Activated CD4-positive, alpha-beta T cell treated with anti-CD3 and anti-CD28 coated beads, Interleukin-2, amount 10 ng/mL, durations not matched to agents 7 days and 5 days (primary cell): ENCODE data around the gene KLHDC7B. TPM values are rescaled to one million over a fixed set of nuclear protein-coding genes. Genes with fewer than 3 reads are reported as not detected.
A peak's percentile ranks its signal among the peaks of the same experiment; 100 is the strongest.

Experiments used
- CTCF ChIA-PET: fragments of 350-600 bp; sonication (Branson Sonifier 250); formaldehyde crosslinking; loops from one replicate; lab custom pipeline; 2021; ENCODE audit warnings: antibody characterized with exemption; lab: Charles Lee
- POLR2A ChIA-PET: fragments of 350-600 bp; sonication (Branson Sonifier 250); formaldehyde crosslinking; loops from one replicate; lab custom pipeline; 2021; ENCODE audit warnings: antibody characterized with exemption; lab: Charles Lee
- DNase-seq: peaks from one replicate; pipeline ENCODE4 v3.0.0-alpha.2; 2020
- H3K27ac Mint-ChIP-seq: one replicate; pipeline ENCODE4 v1.8.0; 2021; ENCODE audit warnings: mild to moderate bottlenecking, moderate library complexity, mixed read lengths
- H3K27me3 Mint-ChIP-seq: one replicate; pipeline ENCODE4 v1.8.0; 2021; ENCODE audit warnings: mixed read lengths
- H3K36me3 Mint-ChIP-seq: one replicate; pipeline ENCODE4 v1.8.0; 2021; ENCODE audit warnings: low read depth, mixed read lengths
- H3K4me1 Mint-ChIP-seq: one replicate; pipeline ENCODE4 v1.8.0; 2021; ENCODE audit warnings: mixed read lengths
- H3K4me3 Mint-ChIP-seq: one replicate; pipeline ENCODE4 v1.8.0; 2021; ENCODE audit warnings: mild to moderate bottlenecking, moderate library complexity, mixed read lengths
- H3K9me3 Mint-ChIP-seq: one replicate; pipeline ENCODE4 v1.8.0; 2021; ENCODE audit warnings: mixed read lengths
- total RNA-seq, 2 experiments: library from RNA; stranded (reverse); gene quantifications; one replicate each; pipeline ENCODE4 v1.2.3, GENCODE V29; 2021

Gene KLHDC7B
- total RNA-seq, 2 experiments from 2014 or later: 15.6 to 16.0 TPM

GRCh38 chr22:50572965-50573364 is 27.3 kb downstream of the KLHDC7B start:
- CTCF ChIA-PET: interaction anchor here (1.4 kb wide), 2 partner anchors 9 to 28 kb away, joined by 7 read pairs; partner anchors contain the start of genes CHKB and KLHDC7B
- Mint-ChIP-seq H3K4me3 (no peak overlapping the region), H3K27me3 (no peaks in the 10 kb centered on the region), H3K27ac (no peak overlapping the region), H3K9me3 (no peaks in the 10 kb centered on the region), H3K4me1 (peaks cover 6% of the 10 kb centered on the region), H3K36me3 (peaks cover 45% of the 10 kb centered on the region)
- POLR2A ChIA-PET: no interaction called here
- DNase-seq: no peak

- DNase-seq: no peak
- Mint-ChIP-seq H3K9me3 (no peaks in the 10 kb centered on the region), H3K27me3 (no peaks in the 10 kb centered on the region), H3K4me3 (no peak overlapping the region), H3K27ac (no peak overlapping the region), H3K36me3 (peaks cover 41% of the 10 kb centered on the region), H3K4me1 (peaks cover 10% of the 10 kb centered on the region)
- CTCF ChIA-PET: interaction anchor here (1.4 to 2.0 kb wide), 3 partner anchors 8 to 28 kb away, joined by 6 to 13 read pairs (median 7); partner anchors contain the start of genes KLHDC7B and SYCE3
- POLR2A ChIA-PET: no interaction called here
Measured at GRCh38 chr22:50573491-50574382, 28.0 kb downstream of the KLHDC7B start.

GRCh38 chr22:50574383-50574755 is 28.7 kb downstream of the KLHDC7B start:
- no peak overlapping the region for H3K4me3 Mint-ChIP-seq
- H3K27ac Mint-ChIP-seq: no peak overlapping the region
- CTCF ChIA-PET: interaction anchor here (1.0 to 2.0 kb wide), 3 partner anchors 9 to 188 kb away, joined by 3 to 13 read pairs (median 6); partner anchors contain the start of gene SYCE3
- H3K4me1 Mint-ChIP-seq: peaks cover 12% of the 10 kb centered on the region
- H3K27me3 Mint-ChIP-seq: no peaks in the 10 kb centered on the region
- DNase-seq: no peak
- peaks cover 36% of the 10 kb centered on the region for H3K36me3 Mint-ChIP-seq
- no peaks in the 10 kb centered on the region for H3K9me3 Mint-ChIP-seq
- POLR2A ChIA-PET: interaction anchor here (0.6 kb wide), 1 partner anchor 11 kb away, joined by 3 read pairs; no protein-coding TSS in a partner anchor

- H3K27me3 Mint-ChIP-seq: no peaks in the 10 kb centered on the region
- ChIA-PET CTCF (interaction anchor here (1.0 to 2.0 kb wide), 5 partner anchors 10 to 189 kb away, joined by 3 to 13 read pairs (median 6); partner anchors contain the start of gene SYCE3), POLR2A (interaction anchor here (0.6 to 0.7 kb wide), 2 partner anchors 28 to 36 kb away, joined by 3 read pairs; no protein-coding TSS in a partner anchor)
- H3K4me3 Mint-ChIP-seq: no peak overlapping the region
- no peak overlapping the region for H3K27ac Mint-ChIP-seq
- peaks cover 42% of the 10 kb centered on the region for H3K36me3 Mint-ChIP-seq
- DNase-seq: no peak
- H3K9me3 Mint-ChIP-seq: no peaks in the 10 kb centered on the region
- H3K4me1 Mint-ChIP-seq: peaks cover 22% of the 10 kb centered on the region
Measured at GRCh38 chr22:50575426-50575941, 29.8 kb downstream of the KLHDC7B start.

- DNase-seq: no peak
- CTCF ChIA-PET: interaction anchor here (1.3 to 3.0 kb wide), 4 partner anchors 10 to 45 kb away, joined by 4 to 16 read pairs (median 7); partner anchors contain the start of gene SYCE3
- H3K4me3 Mint-ChIP-seq: no peak overlapping the region
- H3K36me3 Mint-ChIP-seq: peaks cover 38% of the 10 kb centered on the region
- POLR2A ChIA-PET: no interaction called here
- H3K27me3 Mint-ChIP-seq: no peaks in the 10 kb centered on the region
- no peak overlapping the region for H3K27ac Mint-ChIP-seq
- no peaks in the 10 kb centered on the region for H3K9me3 Mint-ChIP-seq
- H3K4me1 Mint-ChIP-seq: peaks cover 24% of the 10 kb centered on the region
Measured at GRCh38 chr22:50576070-50576469, 30.4 kb downstream of the KLHDC7B start.

- DNase-seq: no peak
- H3K27me3 Mint-ChIP-seq: no peaks in the 10 kb centered on the region
- CTCF ChIA-PET: interaction anchor here (1.6 to 3.0 kb wide), 3 partner anchors 11 to 44 kb away, joined by 5 to 16 read pairs (median 7); partner anchors contain the start of gene SYCE3
- peaks cover 35% of the 10 kb centered on the region for H3K36me3 Mint-ChIP-seq
- peaks cover 30% of the 10 kb centered on the region for H3K4me1 Mint-ChIP-seq
- no peaks in the 10 kb centered on the region for H3K9me3 Mint-ChIP-seq
- peak overlapping the region; percentile 33 for H3K27ac Mint-ChIP-seq
- peak overlapping the region; percentile 16 for H3K4me3 Mint-ChIP-seq
- POLR2A ChIA-PET: no interaction called here
Measured at GRCh38 chr22:50576806-50577696, 31.4 kb downstream of the KLHDC7B start.

GRCh38 chr22:50577697-50577986 is 31.9 kb downstream of the KLHDC7B start:
- CTCF ChIA-PET: interaction anchor here (1.6 to 3.0 kb wide), 4 partner anchors 12 to 52 kb away, joined by 5 to 16 read pairs (median 6); partner anchors contain the start of genes SCO2 and SYCE3
- peak overlapping the region; percentile 31 for H3K27ac Mint-ChIP-seq
- POLR2A ChIA-PET: no interaction called here
- peak overlapping the region; percentile 16 for H3K4me3 Mint-ChIP-seq
- H3K27me3 Mint-ChIP-seq: no peaks in the 10 kb centered on the region
- no peaks in the 10 kb centered on the region for H3K9me3 Mint-ChIP-seq
- H3K4me1 Mint-ChIP-seq: peaks cover 30% of the 10 kb centered on the region
- peaks cover 33% of the 10 kb centered on the region for H3K36me3 Mint-ChIP-seq
- no peak for DNase-seq

GRCh38 chr22:50577987-50578775 is 32.5 kb downstream of the KLHDC7B start, which contains the start of gene CPT1B:
TSS of gene CPT1B (minus strand) at chr22:50578427. CDS start at chr22:50577915, 512 bp downstream.
- H3K27ac Mint-ChIP-seq: peak within 1 kb of the TSS; percentile 31
- CTCF ChIA-PET: interaction anchor here (1.2 to 3.0 kb wide), 5 partner anchors 12 to 53 kb away, joined by 4 to 16 read pairs (median 6); partner anchors contain the start of genes SCO2 and SYCE3
- peak within 1 kb of the TSS; percentile 16 for H3K4me3 Mint-ChIP-seq
- peaks cover 32% of the 10 kb centered on the region for H3K36me3 Mint-ChIP-seq
- DNase-seq: no peak
- POLR2A ChIA-PET: no interaction called here
- peaks cover 30% of the 10 kb centered on the region for H3K4me1 Mint-ChIP-seq
- no peaks in the 10 kb centered on the region for H3K9me3 Mint-ChIP-seq
- H3K27me3 Mint-ChIP-seq: no peaks in the 10 kb centered on the region

GRCh38 chr22:50578776-50579310 is 33.1 kb downstream of the KLHDC7B start:
- Mint-ChIP-seq H3K4me1 (peaks cover 37% of the 10 kb centered on the region), H3K27me3 (no peaks in the 10 kb centered on the region), H3K36me3 (peaks cover 32% of the 10 kb centered on the region), H3K27ac (no peak overlapping the region), H3K9me3 (no peaks in the 10 kb centered on the region), H3K4me3 (no peak overlapping the region)
- no peak for DNase-seq
- ChIA-PET CTCF (interaction anchor here (1.2 to 3.0 kb wide), 3 partner anchors 14 to 53 kb away, joined by 4 to 16 read pairs (median 6); partner anchors contain the start of genes SCO2 and SYCE3), POLR2A (no interaction called here)

- no peaks in the 10 kb centered on the region for H3K9me3 Mint-ChIP-seq
- no peak for DNase-seq
- H3K36me3 Mint-ChIP-seq: peaks cover 29% of the 10 kb centered on the region
- peak overlapping the region; percentile 34 for H3K27ac Mint-ChIP-seq
- no peak overlapping the region for H3K4me3 Mint-ChIP-seq
- ChIA-PET CTCF (interaction anchor here (2.1 kb wide), 1 partner anchor 54 kb away, joined by 6 read pairs; the partner anchor contains the start of gene SCO2), POLR2A (no interaction called here)
- H3K27me3 Mint-ChIP-seq: no peaks in the 10 kb centered on the region
- peaks cover 37% of the 10 kb centered on the region for H3K4me1 Mint-ChIP-seq
Measured at GRCh38 chr22:50579752-50580151, 34.1 kb downstream of the KLHDC7B start.
